Amniotic epithelial cell (primary cell): ENCODE data around the gene METTL2A.
"Not testable (repeated sequence)": the region's sequence is repeated elsewhere in the genome, so short reads cannot be mapped to it uniquely, and the experiment has no call there.

ENCODE experiments used
- DNase-seq: peaks from one replicate; pipeline ENCODE4 v3.0.0-alpha.2; 2010; ENCODE audit warnings: low read depth

The METTL2A gene

DNA sequence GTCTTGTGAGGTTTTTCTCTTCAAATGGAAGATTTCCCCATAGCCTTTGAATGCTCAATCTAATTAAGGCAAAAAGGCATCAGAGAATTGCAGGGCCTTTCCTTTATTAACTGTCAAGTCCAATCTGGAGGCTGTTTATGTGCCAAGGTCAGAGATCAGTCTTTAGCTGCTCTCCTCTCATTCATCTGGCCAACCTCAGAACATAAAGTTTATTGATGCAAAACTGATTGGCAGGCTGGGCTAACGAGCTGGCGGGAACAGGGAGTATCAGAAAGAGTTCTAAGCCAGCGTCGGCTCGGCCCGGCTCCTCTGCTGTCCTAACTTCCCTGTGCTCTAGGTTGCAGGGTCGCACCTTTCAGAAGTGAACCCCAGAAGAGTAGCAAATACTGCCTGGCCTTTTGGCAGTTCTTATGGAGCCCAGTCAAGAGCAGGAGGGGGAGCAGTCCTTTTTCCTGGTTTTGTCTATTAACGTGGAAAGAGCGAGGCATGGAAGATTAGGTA, 47.7 kb downstream of the METTL2A start:
- not testable (repeated sequence) for DNase-seq

DNA sequence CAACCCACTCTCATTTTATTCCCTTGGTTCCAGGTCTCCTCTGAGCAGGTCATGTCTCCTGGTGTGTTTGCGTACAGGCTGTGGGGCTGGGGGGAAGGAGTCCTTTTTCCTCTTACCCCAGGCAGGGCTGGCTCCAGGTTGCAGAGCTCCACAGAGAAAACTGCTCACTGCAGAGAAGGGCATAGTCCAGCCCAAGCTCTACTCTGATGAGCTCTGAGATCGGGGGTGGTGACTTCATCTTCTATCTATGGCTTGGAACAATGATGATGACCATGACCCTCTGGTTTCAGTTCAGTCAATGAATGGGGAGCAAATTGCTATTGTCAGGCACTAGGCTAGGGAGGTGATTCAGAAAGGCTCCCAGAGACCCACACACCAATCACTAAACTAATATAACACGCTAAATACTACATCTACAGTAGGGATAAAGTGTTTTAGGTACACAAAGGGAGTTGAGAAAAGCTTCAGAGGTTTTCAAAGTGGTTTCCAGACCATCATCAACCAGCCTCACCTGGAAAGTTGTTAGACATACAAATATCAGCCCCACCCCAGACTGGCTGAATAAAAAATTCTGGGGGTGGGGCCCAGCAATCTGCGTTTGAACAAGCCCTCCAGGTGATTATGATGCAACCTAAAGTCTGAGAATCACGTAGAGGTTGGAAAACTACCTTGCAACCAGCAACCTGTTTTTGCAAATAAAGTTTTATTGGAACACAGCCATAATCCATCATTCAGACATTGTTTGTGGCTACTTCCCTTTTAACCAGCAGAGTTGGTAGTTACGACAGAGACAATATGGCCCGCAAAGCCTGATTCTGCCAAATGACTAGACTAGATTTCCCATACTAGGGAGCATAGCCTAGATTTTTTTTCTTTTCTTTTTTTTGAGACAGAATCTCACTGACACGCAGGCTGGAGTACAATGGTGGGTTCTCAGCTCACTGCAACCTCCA, 49.6 kb downstream of the METTL2A start:
- not testable (repeated sequence) for DNase-seq

DNA sequence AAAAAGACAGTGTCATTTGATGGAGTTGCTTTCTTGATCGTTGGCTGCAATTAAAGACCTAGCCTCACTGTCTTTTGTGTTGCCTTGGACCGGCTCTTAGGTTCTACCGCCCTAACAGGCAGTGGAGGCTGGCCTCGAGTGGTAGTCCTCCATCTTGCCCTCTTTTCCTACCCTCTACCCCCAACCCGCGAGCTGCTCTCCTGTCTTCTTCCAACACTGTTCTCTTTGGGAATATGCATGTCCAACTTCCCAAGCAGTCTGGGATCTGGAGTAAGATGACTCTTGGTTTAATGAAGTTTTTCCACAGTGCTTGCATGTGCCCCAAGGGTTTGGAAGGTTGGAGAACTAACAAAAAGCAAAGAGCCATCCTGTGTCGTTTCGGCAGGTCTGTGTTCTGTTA, 53.4 kb downstream of the METTL2A start:
- DNase-seq = not testable (repeated sequence)

DNA sequence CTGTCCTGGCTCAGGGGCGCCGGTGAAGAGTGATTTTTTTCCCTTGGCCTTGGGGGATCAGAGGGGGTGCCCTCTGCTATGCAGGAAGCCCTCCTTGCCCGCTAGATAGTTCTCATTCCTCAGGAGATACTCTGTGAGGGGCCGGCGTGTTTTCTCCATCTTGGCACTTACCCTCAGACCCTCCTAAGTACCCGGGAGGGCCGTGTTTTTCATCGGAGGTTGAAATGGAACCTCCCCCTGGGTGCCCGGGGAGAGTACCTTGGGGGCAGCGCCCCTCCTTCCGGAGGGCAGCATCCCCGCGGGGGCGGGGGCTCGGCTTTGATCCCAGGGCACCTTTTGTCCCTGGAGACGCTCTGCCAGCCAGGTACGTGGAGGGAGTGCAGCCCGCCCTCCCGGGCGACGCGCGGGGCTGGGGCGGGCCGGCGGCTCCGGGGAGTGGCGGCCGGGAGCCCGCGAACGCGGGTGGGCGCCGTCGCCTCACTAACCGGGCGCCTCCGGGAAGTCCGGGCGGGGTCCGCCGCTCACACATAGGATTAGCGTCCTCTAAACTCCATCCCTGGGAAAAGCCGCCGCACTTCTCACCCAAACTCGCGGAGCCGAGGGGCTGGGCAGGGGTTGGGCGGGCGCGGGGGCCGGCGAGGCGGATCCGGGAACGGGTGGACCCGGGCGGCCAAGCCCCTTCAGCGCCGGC, 54.2 kb downstream of the METTL2A start:
- DNase-seq = not testable (repeated sequence)

DNA sequence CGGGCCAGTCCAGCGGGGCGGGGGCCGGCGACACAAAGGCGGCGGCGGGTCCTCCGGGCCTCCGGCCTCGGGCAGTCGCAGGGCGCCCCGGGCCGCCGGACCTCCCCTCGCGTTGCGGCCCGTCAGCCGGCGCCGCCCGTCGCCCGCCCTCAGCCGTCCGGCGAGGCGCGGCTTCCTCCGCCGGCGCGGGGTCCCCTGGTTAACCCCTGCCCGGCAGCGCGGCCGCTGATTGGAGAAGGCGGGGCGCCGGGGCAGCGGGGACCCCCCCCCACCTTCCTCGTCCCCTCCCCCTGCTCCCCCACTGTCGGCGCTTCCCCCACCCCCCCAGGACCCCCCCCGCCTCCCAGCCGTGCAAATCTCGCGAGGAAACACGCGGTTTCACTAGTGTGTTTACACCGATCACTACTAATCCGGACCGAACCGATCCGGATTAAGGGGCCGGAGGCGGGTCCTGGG, 54.8 kb downstream of the METTL2A start, which contains the start of gene TLK2:
Gene TLK2 (plus strand): TSS at position 402 of the 456 bp plus-strand sequence. CDS start 2,301 bp downstream, outside the sequence.
- DNase-seq = peak; percentile 69

DNA sequence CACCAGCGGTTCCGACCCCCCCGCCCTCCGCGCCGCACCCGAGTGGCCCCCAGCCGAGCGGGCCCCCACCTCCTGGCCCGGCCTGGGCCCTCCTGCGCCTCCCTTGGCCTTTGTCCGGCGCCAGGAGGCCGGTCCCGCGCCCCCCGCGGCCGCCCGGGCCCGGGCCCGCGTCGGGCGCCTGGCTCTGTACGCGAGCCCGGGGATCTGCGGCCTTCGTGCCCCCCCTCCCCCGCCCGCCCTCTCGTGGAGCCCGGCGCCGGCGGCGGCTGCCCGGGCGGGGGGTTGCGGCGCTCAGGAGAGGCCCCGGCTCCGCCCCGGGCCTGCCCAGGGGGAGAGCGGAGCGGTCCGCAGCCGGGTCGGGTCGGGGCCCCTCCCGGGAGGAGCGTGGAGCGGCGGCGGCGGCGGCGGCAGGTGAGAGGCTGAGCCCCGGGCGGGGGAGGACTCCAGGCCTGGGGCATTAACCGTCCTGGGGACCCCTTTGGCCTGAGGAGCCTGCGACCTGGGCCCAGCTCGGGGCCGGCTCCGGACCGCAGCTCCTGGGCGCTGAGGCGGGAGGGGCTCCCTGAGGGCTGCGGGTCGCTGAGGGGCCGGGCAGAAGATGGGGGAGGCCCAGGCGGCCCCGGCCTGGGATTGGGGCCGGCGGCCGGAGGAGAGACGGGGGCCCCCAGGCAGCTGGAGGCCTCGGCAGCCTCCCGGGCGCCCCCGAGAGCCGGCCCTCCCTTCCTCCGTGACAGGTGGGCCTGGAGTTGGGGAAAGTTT, 55.4 kb downstream of the METTL2A start:
- DNase-seq = not testable (repeated sequence)

DNA sequence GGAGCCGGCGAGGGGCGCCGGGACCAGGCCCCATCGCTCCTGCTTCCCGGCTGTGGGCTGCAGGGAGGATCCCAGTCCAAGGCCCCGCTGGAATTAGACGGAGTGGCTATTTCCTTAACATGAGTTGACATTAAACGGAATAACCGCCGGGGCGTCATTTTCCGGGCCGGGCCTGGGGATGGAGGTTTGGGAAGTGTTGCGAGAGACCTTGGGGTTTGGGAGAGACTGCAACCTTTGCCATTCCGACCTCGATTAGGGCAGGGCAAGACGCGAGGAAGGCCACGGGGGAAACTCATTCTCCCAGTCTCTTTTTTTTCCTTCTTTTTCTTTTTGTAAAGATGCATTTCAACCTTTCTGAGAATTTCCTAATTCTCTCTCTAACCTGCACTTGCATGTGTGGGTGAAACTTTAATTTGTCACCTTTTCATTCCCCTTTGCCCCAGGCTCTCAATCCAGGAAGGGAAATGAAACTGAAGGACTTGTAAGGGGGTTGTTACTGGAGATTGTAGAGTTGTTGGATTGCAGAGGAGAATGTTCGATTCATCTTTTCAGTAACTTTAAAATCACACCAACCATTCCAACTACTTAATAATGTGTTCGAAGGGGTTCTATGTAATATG, 56.1 kb downstream of the METTL2A start:
- not testable (repeated sequence) for DNase-seq

DNA sequence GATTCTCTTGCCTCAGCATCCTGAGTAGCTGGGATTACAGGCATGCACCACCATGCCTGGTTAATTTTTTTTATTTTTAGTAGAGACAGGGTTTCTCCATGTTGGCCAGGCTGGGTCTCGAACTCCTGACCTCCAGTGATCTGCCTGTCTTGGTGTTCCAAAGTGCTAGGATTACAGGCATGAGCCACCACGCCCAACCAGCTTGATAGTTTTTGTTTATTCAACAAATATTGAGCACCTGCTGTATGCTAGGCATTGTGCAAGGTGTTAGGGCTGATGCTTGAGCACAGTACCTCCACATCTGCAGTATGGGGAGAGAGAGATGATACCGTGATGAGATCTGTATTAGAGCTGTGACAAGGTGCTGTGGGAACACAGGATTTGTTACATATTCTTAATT, 58.9 kb downstream of the METTL2A start:
- DNase-seq = not testable (repeated sequence)

DNA sequence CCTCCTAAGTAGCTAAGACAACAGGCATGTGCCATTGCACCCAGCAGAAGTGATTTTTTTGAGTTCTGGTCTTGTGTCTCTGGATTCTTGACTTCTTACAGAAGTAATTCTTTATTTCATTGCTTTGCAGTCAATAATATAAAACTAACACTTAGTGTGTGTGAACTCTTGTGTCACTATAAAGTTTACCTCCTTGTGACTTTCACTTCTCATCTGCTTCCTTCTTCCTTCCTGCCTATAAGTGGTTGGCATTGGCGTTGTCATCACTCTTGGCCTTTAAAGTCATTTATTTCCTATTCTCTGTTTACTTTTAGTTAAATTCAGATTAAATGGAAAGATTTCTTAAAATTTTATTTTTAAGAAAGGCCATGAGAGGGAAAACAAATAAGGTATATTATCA, 67.3 kb downstream of the METTL2A start:
- DNase-seq = not testable (repeated sequence)

DNA sequence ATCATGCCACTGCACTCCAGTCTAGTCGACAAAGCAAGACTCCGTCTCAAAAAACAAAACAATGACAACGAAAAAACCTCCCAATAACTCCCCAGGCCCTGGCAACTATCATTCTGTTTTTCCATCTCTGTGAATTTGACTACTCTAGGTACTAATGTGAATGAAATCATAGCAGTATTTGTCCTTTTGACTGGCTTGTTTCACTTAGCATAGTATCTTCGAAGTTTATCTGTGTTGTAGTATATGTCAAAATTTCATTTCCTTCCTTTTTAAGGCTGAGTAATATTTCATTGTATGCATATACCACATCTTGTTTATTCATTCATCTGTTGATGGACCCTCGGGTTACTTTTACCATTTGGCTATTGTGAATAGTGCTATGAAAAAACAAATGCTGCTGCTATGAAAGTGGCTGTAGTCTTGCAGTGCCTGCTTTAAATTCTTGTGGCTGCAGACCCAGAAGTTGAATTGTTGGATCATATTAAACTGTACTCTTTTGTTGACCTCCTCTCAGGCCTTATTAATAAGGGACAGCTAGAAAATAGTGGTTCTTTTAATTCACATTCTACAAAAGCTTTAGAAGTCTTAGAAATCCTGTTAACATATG, 69.5 kb downstream of the METTL2A start:
- DNase-seq = not testable (repeated sequence)

DNA sequence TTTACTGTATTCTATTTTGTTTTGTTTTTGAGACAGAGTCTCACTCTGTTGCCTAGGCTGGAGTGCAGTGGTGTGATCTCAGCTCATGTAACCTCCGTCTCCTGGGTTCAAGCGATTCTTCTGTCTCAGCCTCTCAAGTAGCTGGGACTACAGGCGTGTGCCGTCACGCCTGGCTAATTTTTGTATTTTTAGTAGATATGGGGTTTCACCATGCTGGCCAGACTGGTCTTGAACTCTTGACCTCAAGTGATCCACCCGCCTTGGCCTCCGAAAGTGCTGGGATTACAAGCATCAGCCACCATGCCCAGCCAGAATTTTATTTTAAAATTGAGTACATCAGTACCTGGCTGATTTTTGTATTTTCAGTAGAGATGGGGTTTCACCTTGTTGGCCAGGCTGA, 70.4 kb downstream of the METTL2A start:
- DNase-seq = not testable (repeated sequence)

DNA sequence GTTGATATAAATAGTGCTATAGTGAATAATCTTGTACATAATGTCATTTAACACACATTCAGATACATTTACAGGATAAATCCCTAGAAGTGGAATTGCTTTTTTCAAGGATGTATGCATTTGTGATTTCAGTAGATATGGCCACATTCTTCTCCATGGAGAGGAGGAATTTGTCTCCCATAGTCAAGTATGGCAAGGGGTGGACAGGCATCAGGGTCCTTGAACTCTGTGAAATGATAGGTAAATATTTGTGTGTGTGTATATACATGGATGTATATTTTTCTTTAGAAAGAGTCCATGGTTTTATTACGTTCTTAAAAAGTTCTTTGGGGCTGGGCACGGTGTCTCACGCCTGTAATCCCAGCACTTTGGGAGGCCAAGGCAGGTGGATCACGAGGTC, 72.6 kb downstream of the METTL2A start:
- DNase-seq = not testable (repeated sequence)

DNA sequence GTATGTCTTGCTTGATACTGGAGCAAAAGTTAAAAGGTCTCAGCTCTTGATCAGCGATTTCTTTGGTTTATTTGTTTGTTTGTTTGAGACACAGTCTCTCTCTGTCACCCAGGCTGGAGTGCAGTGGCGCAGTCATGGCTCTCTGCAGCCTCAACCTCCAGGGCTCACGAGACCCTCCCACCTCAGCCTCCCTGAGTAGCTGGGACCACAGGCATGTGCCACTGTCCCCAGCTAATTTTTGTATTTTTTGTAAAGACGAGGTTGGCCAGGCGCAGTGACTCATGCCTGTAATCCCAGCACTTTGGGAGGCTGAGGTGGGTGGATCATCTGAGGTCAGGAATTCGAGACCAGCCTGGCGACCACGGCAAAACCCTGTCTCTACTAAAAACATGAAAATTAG, 75.1 kb downstream of the METTL2A start:
- DNase-seq = not testable (repeated sequence)
